Neuronal stem cell (in vitro differentiated cells): ENCODE results near the gene PRLR.

ENCODE experiments used
- DNase-seq: peaks from one replicate; pipeline ENCODE4 v3.0.0-alpha.2; 2013; ENCODE audit warnings: low spot score
- H2AFZ ChIP-seq: one replicate; pipeline ENCODE4 v1.6.1; 2013; ENCODE audit warnings: mild to moderate bottlenecking, low read length, inconsistent platforms
- H2AK5ac ChIP-seq: 2 replicates; pipeline ENCODE4 v1.6.1; 2013; ENCODE audit warnings: low read depth, mild to moderate bottlenecking, inconsistent platforms, low read length, moderate library complexity, mixed read lengths
- H2BK120ac ChIP-seq: 2 replicates; pipeline ENCODE4 v1.6.1; 2013; ENCODE audit warnings: low read depth, mild to moderate bottlenecking, inconsistent platforms, low read length, moderate library complexity, mixed read lengths
- H2BK12ac ChIP-seq: one replicate; pipeline ENCODE4 v1.6.1; 2013; ENCODE audit warnings: low read length, inconsistent platforms
- H2BK15ac ChIP-seq: 2 replicates; pipeline ENCODE4 v1.6.1; 2013; ENCODE audit warnings: mild to moderate bottlenecking, low read length, inconsistent platforms, mixed read lengths
- H2BK5ac ChIP-seq: one replicate; pipeline ENCODE4 v1.6.1; 2013; ENCODE audit warnings: inconsistent platforms, mild to moderate bottlenecking, low read length, moderate library complexity
- H3K14ac ChIP-seq: one replicate; pipeline ENCODE4 v1.6.1; 2013; ENCODE audit warnings: low read length, inconsistent platforms
- H3K18ac ChIP-seq: 2 replicates; pipeline ENCODE4 v1.6.1; 2013; ENCODE audit warnings: low read length, inconsistent platforms
- H3K23ac ChIP-seq: 2 replicates; pipeline ENCODE4 v1.6.1; 2013; ENCODE audit warnings: low read depth, mild to moderate bottlenecking, mixed read lengths, low read length, inconsistent platforms; ENCODE audit not compliant: poor library complexity
- H3K27ac ChIP-seq: replicated peaks from 3 replicates; pipeline ENCODE4 v1.5.1; 2013; ENCODE audit warnings: low read length, inconsistent platforms
- H3K27me3 ChIP-seq, 3 experiments: 2 replicates each; pipeline ENCODE4 v1.6.1; 2013; ENCODE audit warnings: low read length in 3 of 3, mild to moderate bottlenecking in 2 of 3, inconsistent platforms in 1 of 3, low read depth in 1 of 3, mixed read lengths in 1 of 3, moderate library complexity in 1 of 3; ENCODE audit not compliant: control insufficient read depth in 3 of 3, insufficient read depth in 3 of 3
- H3K36me3 ChIP-seq, 2 donors: replicated peaks in 1 of 2; 2 replicates each; pipeline ENCODE4 v1.6.1; 2013; ENCODE audit warnings: low read length in 2 of 2; ENCODE audit not compliant: control insufficient read depth in 2 of 2, insufficient read depth in 2 of 2
- H3K4ac ChIP-seq: 2 replicates; pipeline ENCODE4 v1.6.1; 2013; ENCODE audit warnings: inconsistent platforms, mild to moderate bottlenecking, low read length, moderate library complexity
- H3K4me1 ChIP-seq, 2 donors: 1 replicate in 1 of 2; 2 replicates in 1 of 2; pipeline ENCODE4 v1.6.1; 2013; ENCODE audit warnings: low read length in 2 of 2, low read depth in 1 of 2; ENCODE audit not compliant: control insufficient read depth in 2 of 2, insufficient read depth in 1 of 2
- H3K4me2 ChIP-seq: one replicate; pipeline ENCODE4 v1.6.1; 2013; ENCODE audit warnings: mild to moderate bottlenecking, low read length, inconsistent platforms; ENCODE audit not compliant: insufficient read depth, poor library complexity, severe bottlenecking
- H3K4me3 ChIP-seq, 2 donors: 2 replicates each; pipeline ENCODE4 v1.5.1; 2013; ENCODE audit warnings: low read length in 2 of 2, mild to moderate bottlenecking in 2 of 2, inconsistent platforms in 1 of 2, moderate library complexity in 1 of 2
- H3K79me1 ChIP-seq: one replicate; pipeline ENCODE4 v1.6.1; 2013; ENCODE audit warnings: low read depth, mild to moderate bottlenecking, inconsistent platforms, low read length, moderate library complexity
- H3K9ac ChIP-seq: one replicate; pipeline ENCODE4 v1.6.1; 2013; ENCODE audit warnings: mild to moderate bottlenecking, low read depth, low read length, inconsistent platforms; ENCODE audit not compliant: poor library complexity
- H3K9me3 ChIP-seq, 2 donors: replicated peaks in 1 of 2; 2 replicates each; pipeline versions ENCODE3 to v1.6.1; 2013; ENCODE audit warnings: low read length in 2 of 2, mild to moderate bottlenecking in 2 of 2, inconsistent platforms in 1 of 2, low read depth in 1 of 2, mixed read lengths in 1 of 2, moderate library complexity in 1 of 2; ENCODE audit not compliant: control insufficient read depth in 2 of 2, insufficient read depth in 1 of 2
- H4K8ac ChIP-seq: one replicate; pipeline ENCODE4 v1.6.1; 2013; ENCODE audit warnings: low read depth, mild to moderate bottlenecking, inconsistent platforms, low read length, moderate library complexity
- H4K91ac ChIP-seq: one replicate; pipeline ENCODE4 v1.6.1; 2013; ENCODE audit warnings: low read length, low read depth, mild to moderate bottlenecking, inconsistent platforms; ENCODE audit not compliant: poor library complexity
- WGBS, 2 donors: extraction: QIAGEN DNeasy Blood & Tissue Kit; methylation state at CpG; one replicate each; pipeline ENCODE4 v1.1.7; 2013; ENCODE audit warnings: missing lambda C conversion rate in 2 of 2, mixed read lengths in 1 of 2; ENCODE audit not compliant: insufficient read length in 2 of 2, insufficient replicate concordance in 1 of 2; ENCODE audit errors: extremely low coverage in 2 of 2; 5-methylcytosine and 5-hydroxymethylcytosine counted together

PRLR gene

GRCh38 chr5:35127006-35127405 is 103.3 kb downstream of the PRLR start:
- no peaks in the 10 kb centered on the region for H3K27me3 ChIP-seq

GRCh38 chr5:35125746-35126145 is 104.5 kb downstream of the PRLR start:
- Histone ChIP-seq H4K91ac (no peak overlapping the region), H2AFZ (no peak overlapping the region), H3K18ac (no peak overlapping the region), H3K36me3 (no peaks in the 10 kb centered on the region), H3K27ac (no peak overlapping the region), H3K4ac (no peak overlapping the region), H3K4me2 (no peak overlapping the region), H3K79me1 (no peaks in the 10 kb centered on the region), H3K9me3 (no peaks in the 10 kb centered on the region), H2BK12ac (no peak overlapping the region), H3K23ac (no peak overlapping the region), H3K27me3 (no peaks in the 10 kb centered on the region), H3K4me1 (peaks cover 0 to 1% of the 10 kb centered on the region in 2 donors), H2AK5ac (no peak overlapping the region), H3K9ac (no peak overlapping the region), H4K8ac (no peak overlapping the region), H2BK120ac (no peak overlapping the region), H3K4me3 (no peak overlapping the region), H3K14ac (no peak overlapping the region), H2BK15ac (no peak overlapping the region), H2BK5ac (no peak overlapping the region)
- no CpG with 5 or more reads among the region's 2 CpGs for WGBS, 2 donors
- DNase-seq = no peak

More at GRCh38 chr5:35127006-35127405, 103.3 kb downstream of the PRLR start:
- Histone ChIP-seq H2BK12ac (no peak overlapping the region), H3K36me3 (no peaks in the 10 kb centered on the region), H4K91ac (no peak overlapping the region), H4K8ac (no peak overlapping the region), H2BK5ac (no peak overlapping the region), H2AK5ac (no peak overlapping the region), H3K4me2 (no peak overlapping the region), H3K23ac (no peak overlapping the region), H3K9me3 (no peaks in the 10 kb centered on the region), H3K4me3 (no peak overlapping the region), H2BK15ac (no peak overlapping the region), H3K9ac (no peak overlapping the region), H3K18ac (no peak overlapping the region), H2BK120ac (no peak overlapping the region), H3K79me1 (no peaks in the 10 kb centered on the region), H3K27ac (no peak overlapping the region), H2AFZ (no peak overlapping the region), H3K4me1 (peaks cover 0 to 1% of the 10 kb centered on the region in 2 donors), H3K4ac (no peak overlapping the region), H3K14ac (no peak overlapping the region)
- DNase-seq = no peak
- WGBS, 2 donors = no CpG with 5 or more reads among the region's 1 CpG

DNA sequence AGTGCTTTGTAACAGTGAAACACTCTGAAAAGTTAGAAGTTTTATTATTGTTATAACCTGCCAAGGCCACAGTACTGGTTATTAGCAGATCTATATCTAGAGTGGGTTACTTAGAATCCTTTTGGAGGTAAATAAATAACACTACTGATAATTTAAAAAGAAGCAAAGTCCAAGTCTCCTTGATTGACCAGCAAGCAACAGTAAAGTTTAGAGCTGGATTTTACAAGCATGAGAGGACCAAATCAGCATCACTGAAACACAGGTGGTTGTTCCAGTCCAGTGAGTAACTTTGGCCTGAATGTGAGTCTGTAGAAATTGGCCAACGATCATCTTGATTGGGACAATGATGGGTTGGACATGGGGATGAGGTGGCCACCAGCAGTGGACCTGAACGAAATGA is 105.4 kb downstream of the PRLR start:
- H4K8ac ChIP-seq = no peak overlapping the region
- H3K27me3 ChIP-seq = no peaks in the 10 kb centered on the region
- H3K79me1 ChIP-seq = no peaks in the 10 kb centered on the region
- H2AK5ac ChIP-seq = no peak overlapping the region
- no peak overlapping the region for H2BK120ac ChIP-seq
- no peak overlapping the region for H4K91ac ChIP-seq
- H3K4me3 ChIP-seq = no peak overlapping the region
- no peak for DNase-seq
- no peaks in the 10 kb centered on the region for H3K36me3 ChIP-seq
- H2BK12ac ChIP-seq = no peak overlapping the region
- no peak overlapping the region for H2BK15ac ChIP-seq
- no peak overlapping the region for H2BK5ac ChIP-seq
- peaks cover 0 to under 1% of the 10 kb centered on the region in 2 donors for H3K9me3 ChIP-seq
- H3K4me2 ChIP-seq = no peak overlapping the region
- no CpG with 5 or more reads among the region's 2 CpGs for WGBS, 2 donors
- H3K14ac ChIP-seq = no peak overlapping the region
- no peak overlapping the region for H2AFZ ChIP-seq
- H3K18ac ChIP-seq = no peak overlapping the region
- H3K4me1 ChIP-seq = peaks cover 0 to 1% of the 10 kb centered on the region in 2 donors
- H3K23ac ChIP-seq = no peak overlapping the region
- H3K4ac ChIP-seq = no peak overlapping the region
- no peak overlapping the region for H3K9ac ChIP-seq
- no peak overlapping the region for H3K27ac ChIP-seq

- no CpG with 5 or more reads among the region's 2 CpGs for WGBS, 2 donors
- Histone ChIP-seq H2BK120ac (no peak overlapping the region), H3K18ac (no peak overlapping the region), H3K4me3 (no peak overlapping the region), H3K9ac (no peak overlapping the region), H2BK15ac (no peak overlapping the region), H4K8ac (no peak overlapping the region), H2BK12ac (no peak overlapping the region), H3K4me2 (no peak overlapping the region), H2AFZ (no peak overlapping the region), H3K9me3 (peaks cover 0 to 3% of the 10 kb centered on the region in 2 donors), H2BK5ac (no peak overlapping the region), H3K23ac (no peak overlapping the region), H3K36me3 (no peaks in the 10 kb centered on the region), H3K4ac (no peak overlapping the region), H2AK5ac (no peak overlapping the region), H3K27me3 (no peaks in the 10 kb centered on the region), H3K14ac (no peak overlapping the region), H4K91ac (no peak overlapping the region), H3K4me1 (no peaks in the 10 kb centered on the region), H3K27ac (no peak overlapping the region), H3K79me1 (no peaks in the 10 kb centered on the region)
- no peak for DNase-seq
Measured at GRCh38 chr5:35122819-35123218, 107.5 kb downstream of the PRLR start.
